ENCODE results near the gene VAV1. TPM values are rescaled to one million over a fixed set of nuclear protein-coding genes. Genes with fewer than 3 reads are reported as not detected.

The VAV1 gene
- total and polyA plus RNA-seq, 2 of the 13 experiments (the other 11 are each of a cell fraction or from before 2014, with no cell fraction given): not detected

DNA sequence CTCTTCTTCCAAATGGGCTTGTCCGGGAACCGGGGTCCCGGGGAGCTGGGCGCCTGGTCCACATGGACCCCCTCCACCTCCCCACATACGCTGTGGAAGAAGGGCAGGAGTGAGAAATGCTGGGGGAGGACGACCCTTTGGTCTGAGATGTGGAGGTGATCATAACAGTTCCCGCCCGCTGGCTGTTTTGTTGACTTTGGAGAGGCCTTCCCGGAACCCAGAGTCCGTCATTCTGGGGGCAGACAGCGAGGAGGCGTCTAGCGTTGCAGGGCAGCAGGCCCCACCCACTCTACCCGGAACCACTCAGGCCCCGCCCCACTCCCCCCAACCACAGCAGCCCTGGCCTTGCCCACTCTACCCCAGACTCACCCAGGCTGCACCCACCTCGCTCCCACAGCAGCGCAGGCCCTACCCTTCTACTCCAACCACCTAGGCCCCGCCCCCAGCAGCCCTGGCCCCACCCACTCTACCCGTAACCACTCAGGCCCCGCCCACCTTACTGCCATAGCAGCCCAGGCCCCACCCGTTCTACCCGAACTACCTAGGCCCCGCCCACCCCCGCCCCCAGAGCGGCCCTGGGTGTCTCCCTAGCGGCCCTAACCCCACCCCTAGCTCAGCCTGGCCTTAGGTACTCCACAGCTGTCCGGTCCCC is 42.2 kb upstream of the VAV1 start (continued):
- TF ChIP-seq, protein P1, sequence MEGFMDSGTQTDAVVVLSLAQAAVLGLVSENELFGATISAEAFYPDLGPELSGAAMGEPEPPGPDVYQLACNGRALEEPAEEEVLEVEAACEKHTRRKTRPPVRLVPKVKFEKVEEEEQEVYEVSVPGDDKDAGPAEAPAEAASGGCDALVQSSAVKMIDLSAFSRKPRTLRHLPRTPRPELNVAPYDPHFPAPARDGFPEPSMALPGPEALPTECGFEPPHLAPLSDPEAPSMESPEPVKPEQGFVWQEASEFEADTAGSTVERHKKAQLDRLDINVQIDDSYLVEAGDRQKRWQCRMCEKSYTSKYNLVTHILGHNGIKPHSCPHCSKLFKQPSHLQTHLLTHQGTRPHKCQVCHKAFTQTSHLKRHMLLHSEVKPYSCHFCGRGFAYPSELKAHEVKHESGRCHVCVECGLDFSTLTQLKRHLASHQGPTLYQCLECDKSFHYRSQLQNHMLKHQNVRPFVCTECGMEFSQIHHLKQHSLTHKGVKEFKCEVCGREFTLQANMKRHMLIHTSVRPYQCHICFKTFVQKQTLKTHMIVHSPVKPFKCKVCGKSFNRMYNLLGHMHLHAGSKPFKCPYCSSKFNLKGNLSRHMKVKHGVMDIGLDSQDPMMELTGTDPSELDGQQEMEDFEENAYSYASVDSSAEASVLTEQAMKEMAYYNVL (CRISPR knock-in tag; IDR thresholded peaks at IDR 0.05; ENCODE audit: borderline replicate concordance): 0 out of 2 replicates have a peak, but pooled peaks have one; percentile 17
- TF ChIP-seq FOXC1 (CRISPR knock-in tag; IDR thresholded peaks at IDR 0.05; ENCODE audit: borderline replicate concordance): no peak
- TF ChIP-seq ZFP36L2 (CRISPR knock-in tag; IDR thresholded peaks at IDR 0.05): no peak
- TF ChIP-seq, protein P2, sequence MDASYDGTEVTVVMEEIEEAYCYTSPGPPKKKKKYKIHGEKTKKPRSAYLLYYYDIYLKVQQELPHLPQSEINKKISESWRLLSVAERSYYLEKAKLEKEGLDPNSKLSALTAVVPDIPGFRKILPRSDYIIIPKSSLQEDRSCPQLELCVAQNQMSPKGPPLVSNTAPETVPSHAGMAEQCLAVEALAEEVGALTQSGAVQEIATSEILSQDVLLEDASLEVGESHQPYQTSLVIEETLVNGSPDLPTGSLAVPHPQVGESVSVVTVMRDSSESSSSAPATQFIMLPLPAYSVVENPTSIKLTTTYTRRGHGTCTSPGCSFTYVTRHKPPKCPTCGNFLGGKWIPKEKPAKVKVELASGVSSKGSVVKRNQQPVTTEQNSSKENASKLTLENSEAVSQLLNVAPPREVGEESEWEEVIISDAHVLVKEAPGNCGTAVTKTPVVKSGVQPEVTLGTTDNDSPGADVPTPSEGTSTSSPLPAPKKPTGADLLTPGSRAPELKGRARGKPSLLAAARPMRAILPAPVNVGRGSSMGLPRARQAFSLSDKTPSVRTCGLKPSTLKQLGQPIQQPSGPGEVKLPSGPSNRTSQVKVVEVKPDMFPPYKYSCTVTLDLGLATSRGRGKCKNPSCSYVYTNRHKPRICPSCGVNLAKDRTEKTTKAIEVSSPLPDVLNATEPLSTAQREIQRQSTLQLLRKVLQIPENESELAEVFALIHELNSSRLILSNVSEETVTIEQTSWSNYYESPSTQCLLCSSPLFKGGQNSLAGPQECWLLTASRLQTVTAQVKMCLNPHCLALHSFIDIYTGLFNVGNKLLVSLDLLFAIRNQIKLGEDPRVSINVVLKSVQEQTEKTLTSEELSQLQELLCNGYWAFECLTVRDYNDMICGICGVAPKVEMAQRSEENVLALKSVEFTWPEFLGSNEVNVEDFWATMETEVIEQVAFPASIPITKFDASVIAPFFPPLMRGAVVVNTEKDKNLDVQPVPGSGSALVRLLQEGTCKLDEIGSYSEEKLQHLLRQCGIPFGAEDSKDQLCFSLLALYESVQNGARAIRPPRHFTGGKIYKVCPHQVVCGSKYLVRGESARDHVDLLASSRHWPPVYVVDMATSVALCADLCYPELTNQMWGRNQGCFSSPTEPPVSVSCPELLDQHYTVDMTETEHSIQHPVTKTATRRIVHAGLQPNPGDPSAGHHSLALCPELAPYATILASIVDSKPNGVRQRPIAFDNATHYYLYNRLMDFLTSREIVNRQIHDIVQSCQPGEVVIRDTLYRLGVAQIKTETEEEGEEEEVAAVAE (CRISPR knock-in tag; IDR thresholded peaks at IDR 0.05; ENCODE audit: borderline replicate concordance): no peak; the same call in 1 of the 2 replicates
- no peak for TF ChIP-seq ZNF749 (CRISPR knock-in tag; IDR thresholded peaks at IDR 0.05; ENCODE audit: borderline replicate concordance)
- no peak for TF ChIP-seq TBP (CRISPR knock-in tag; IDR thresholded peaks at IDR 0.05)
- TF ChIP-seq, protein P3, sequence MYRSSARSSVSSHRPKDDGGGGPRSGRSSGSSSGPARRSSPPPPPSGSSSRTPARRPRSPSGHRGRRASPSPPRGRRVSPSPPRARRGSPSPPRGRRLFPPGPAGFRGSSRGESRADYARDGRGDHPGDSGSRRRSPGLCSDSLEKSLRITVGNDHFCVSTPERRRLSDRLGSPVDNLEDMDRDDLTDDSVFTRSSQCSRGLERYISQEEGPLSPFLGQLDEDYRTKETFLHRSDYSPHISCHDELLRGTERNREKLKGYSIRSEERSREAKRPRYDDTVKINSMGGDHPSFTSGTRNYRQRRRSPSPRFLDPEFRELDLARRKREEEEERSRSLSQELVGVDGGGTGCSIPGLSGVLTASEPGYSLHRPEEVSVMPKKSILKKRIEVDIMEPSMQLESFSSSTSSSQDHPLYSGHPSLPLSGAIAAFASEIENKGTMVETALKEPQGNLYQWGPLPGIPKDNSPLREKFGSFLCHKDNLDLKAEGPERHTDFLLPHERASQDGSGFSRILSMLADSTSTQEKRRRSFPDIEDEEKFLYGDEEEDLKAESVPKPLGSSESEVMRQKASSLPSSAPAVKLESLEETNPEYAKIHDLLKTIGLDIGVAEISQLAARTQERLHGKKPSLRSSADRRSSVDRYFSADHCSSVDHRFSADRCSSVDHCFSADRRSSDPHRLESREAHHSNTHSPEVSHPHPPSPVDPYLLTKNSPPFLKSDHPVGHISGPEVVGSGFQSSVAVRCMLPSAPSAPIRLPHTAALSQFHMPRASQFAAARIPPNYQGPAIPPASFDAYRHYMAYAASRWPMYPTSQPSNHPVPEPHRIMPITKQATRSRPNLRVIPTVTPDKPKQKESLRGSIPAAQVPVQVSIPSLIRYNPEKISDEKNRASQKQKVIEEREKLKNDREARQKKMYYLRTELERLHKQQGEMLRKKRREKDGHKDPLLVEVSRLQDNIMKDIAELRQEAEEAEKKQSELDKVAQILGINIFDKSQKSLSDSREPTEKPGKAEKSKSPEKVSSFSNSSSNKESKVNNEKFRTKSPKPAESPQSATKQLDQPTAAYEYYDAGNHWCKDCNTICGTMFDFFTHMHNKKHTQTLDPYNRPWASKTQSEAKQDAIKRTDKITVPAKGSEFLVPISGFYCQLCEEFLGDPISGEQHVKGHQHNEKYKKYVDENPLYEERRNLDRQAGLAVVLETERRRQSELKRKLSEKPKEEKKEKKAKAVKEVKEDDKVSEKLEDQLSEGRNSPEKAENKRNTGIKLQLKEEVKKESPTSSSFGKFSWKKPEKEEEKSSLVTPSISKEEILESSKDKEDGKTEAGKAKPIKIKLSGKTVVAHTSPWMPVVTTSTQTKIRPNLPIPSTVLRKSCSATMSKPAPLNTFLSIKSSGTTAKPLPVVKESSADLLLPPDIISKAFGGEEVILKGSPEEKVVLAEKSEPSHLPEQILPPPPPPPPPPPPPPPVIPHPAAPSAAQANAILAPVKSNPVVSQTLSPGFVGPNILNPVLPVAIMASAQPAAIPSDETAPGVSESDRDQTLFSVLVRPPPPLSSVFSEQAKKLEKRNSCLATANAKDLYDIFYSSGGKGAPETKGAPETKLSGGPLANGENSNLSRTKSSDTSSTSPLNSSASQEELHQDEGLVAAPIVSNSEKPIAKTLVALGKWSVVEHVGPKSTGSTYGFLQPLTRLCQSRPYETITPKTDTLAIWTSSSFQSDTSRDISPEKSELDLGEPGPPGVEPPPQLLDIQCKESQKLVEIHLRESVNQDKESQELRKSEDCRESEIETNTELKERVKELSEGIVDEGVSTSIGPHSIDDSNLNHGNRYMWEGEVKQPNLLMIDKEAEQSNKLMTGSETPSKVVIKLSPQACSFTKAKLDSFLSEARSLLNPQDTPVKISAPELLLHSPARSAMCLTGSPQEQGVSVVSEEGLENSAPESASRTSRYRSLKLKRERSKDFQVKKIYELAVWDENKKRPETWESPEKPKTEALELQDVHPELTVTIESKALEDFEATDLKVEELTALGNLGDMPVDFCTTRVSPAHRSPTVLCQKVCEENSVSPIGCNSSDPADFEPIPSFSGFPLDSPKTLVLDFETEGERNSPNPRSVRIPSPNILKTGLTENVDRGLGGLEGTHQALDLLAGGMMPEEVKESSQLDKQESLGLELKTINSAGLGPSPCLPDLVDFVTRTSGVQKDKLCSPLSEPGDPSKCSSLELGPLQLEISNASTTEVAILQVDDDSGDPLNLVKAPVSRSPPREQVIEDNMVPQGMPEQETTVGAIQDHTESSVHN (CRISPR knock-in tag; IDR thresholded peaks at IDR 0.05): no peak
- TF ChIP-seq ZNF878 (CRISPR knock-in tag; IDR thresholded peaks at IDR 0.05): peak; percentile 76; the same call in 1 of the 2 replicates
- no peak for TF ChIP-seq ZNF569 (CRISPR knock-in tag; IDR thresholded peaks at IDR 0.05; ENCODE audit: borderline replicate concordance)
- TF ChIP-seq TCF12 (IDR thresholded peaks at IDR 0.05): no peak
- TF ChIP-seq TCF12 (CRISPR knock-in tag; IDR thresholded peaks at IDR 0.05): no peak
- peak; percentile 78; the same call in 1 of the 2 replicates for TF ChIP-seq ZNF747 (CRISPR knock-in tag; IDR thresholded peaks at IDR 0.05; ENCODE audit: borderline replicate concordance)
- 0 out of 2 replicates have a peak, but pooled peaks have one; percentile 3 for TF ChIP-seq NAIF1 (CRISPR knock-in tag; IDR thresholded peaks at IDR 0.05; ENCODE audit: borderline replicate concordance)
- TF ChIP-seq KLF15 (CRISPR knock-in tag; IDR thresholded peaks at IDR 0.05; ENCODE audit: borderline replicate concordance): no peak
